Measurements from ENCODE around the gene CCDC196. TPM values are rescaled to one million over a fixed set of nuclear protein-coding genes. Genes with fewer than 3 reads are reported as not detected.

The CCDC196 gene
- total RNA-seq, 2 donors from 2014 or later = 0.82 to 1.3 TPM

DNA sequence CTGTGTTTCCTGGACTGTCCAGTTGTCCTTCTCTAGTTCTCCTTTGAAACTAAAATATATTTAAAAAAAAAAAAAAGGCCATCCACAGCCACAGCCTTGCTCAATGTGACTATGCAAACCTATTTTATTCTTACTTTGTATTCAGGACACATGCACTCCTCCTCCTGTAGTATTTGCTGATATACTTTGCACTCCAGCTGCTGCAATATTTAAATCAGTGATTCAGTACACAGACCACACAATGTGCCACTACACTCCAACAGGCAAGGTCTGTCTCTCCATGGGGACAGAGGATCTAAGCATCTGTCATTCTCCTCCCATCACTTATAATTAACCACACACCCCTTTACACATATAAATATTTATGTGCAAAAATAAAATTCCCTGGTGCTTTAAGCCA is 40.2 kb upstream of the CCDC196 start:
- Histone ChIP-seq H3K27me3 (no peaks in the 10 kb centered on the region), H3K9ac (ENCODE audit: low read depth in 2 of 2, low read length in 2 of 2) (no peak overlapping the region), H3K9me3 (no peaks in the 10 kb centered on the region), H3K4me1 (no peaks in the 10 kb centered on the region), H3K36me3 (no peaks in the 10 kb centered on the region), H3K4me3 (no peak overlapping the region), H3K27ac (no peak overlapping the region)
- intact Hi-C loops (cut with DNase I) = no loop called here
- DNase-seq = no peak
- TF ChIP-seq CTCF (IDR thresholded peaks at IDR 0.05) = no peak

DNA sequence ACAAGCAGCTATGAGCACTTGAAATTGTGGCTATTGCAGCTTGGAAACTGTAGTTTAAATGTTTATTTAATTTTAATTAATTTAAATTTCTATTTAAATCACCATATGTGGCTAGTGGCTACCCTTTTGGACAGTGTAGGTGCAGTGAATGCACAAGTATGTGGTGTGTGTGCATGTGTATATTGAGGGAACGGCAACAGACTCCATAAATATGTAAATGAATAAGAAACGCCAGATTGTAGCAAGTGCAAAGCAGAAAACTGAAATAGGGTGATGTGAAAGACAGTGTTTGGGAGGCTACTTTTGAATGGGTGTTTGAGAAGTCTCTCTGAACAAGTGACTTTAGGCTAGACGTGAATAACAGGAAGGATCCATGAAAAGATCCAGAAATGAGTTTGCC is 32.7 kb upstream of the CCDC196 start:
- no peak for TF ChIP-seq CTCF (IDR thresholded peaks at IDR 0.05)
- intact Hi-C loops (cut with DNase I) = no loop called here

DNA sequence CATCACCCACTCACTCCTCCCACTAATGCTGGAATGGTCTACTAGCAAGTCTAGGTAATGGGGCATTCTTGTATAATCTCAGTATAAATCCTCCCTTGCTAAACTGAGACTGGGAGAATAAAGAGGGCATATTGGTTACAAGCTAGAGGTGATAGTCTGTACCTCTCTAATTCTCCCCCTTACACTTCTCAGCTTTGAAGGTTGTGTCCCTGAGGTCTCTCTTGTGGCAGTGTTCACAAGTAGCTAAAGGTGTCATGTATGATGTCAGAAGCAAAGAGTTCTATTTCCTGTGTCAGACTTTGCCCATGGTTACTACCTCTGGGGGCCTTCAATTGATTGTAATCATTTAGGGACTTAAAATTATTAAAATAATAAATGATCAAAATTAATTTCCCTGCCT is 26.6 kb upstream of the CCDC196 start:
- H3K9ac ChIP-seq (ENCODE audit: low read depth in 2 of 2, low read length in 2 of 2) = no peak overlapping the region
- TF ChIP-seq CTCF (IDR thresholded peaks at IDR 0.05) = no peak
- no peaks in the 10 kb centered on the region for H3K9me3 ChIP-seq
- DNase-seq = no peak
- intact Hi-C loops (cut with DNase I) = no loop called here
- no peak overlapping the region for H3K4me3 ChIP-seq
- H3K36me3 ChIP-seq = no peaks in the 10 kb centered on the region
- no peaks in the 10 kb centered on the region for H3K4me1 ChIP-seq
- no peaks in the 10 kb centered on the region for H3K27me3 ChIP-seq
- no peak overlapping the region for H3K27ac ChIP-seq

More for the DNA sequence above, 32.7 kb upstream of the CCDC196 start:
- no peaks in the 10 kb centered on the region for H3K27me3 ChIP-seq
- H3K27ac ChIP-seq = no peak overlapping the region
- no peak overlapping the region for H3K9ac ChIP-seq (ENCODE audit: low read depth in 2 of 2, low read length in 2 of 2)
- H3K36me3 ChIP-seq = no peaks in the 10 kb centered on the region
- no peak for DNase-seq
- H3K4me1 ChIP-seq = no peaks in the 10 kb centered on the region
- no peak overlapping the region for H3K4me3 ChIP-seq
- no peaks in the 10 kb centered on the region for H3K9me3 ChIP-seq

- Histone ChIP-seq H3K4me3 (no peak overlapping the region), H3K27me3 (no peaks in the 10 kb centered on the region), H3K27ac (no peak overlapping the region), H3K4me1 (no peaks in the 10 kb centered on the region), H3K9ac (ENCODE audit: low read depth in 2 of 2, low read length in 2 of 2) (no peak overlapping the region), H3K36me3 (no peaks in the 10 kb centered on the region), H3K9me3 (no peaks in the 10 kb centered on the region)
- intact Hi-C loops (cut with DNase I) = no loop called here
- no peak for TF ChIP-seq CTCF (IDR thresholded peaks at IDR 0.05)
- DNase-seq = no peak
These were observed 21.9 kb upstream of the CCDC196 start for GRCh38 chr14:66464261-66464660.

- Histone ChIP-seq H3K4me1 (no peaks in the 10 kb centered on the region), H3K9ac (ENCODE audit: low read depth in 2 of 2, low read length in 2 of 2) (no peak overlapping the region), H3K27ac (no peak overlapping the region), H3K9me3 (no peaks in the 10 kb centered on the region), H3K4me3 (no peak overlapping the region), H3K36me3 (no peaks in the 10 kb centered on the region), H3K27me3 (no peaks in the 10 kb centered on the region)
- TF ChIP-seq CTCF (IDR thresholded peaks at IDR 0.05) = no peak
- DNase-seq = no peak
- intact Hi-C loops (cut with DNase I) = no loop called here
These were observed 17.3 kb upstream of the CCDC196 start for GRCh38 chr14:66468778-66469367.
